AG08395 (cell line): ENCODE data around the gene FAM167B.

Source experiments
- DNase-seq: peaks from one replicate; pipeline ENCODE4 v3.0.0; 2012; ENCODE audit warnings: mixed read lengths, low spot score

Gene FAM167B

DNA sequence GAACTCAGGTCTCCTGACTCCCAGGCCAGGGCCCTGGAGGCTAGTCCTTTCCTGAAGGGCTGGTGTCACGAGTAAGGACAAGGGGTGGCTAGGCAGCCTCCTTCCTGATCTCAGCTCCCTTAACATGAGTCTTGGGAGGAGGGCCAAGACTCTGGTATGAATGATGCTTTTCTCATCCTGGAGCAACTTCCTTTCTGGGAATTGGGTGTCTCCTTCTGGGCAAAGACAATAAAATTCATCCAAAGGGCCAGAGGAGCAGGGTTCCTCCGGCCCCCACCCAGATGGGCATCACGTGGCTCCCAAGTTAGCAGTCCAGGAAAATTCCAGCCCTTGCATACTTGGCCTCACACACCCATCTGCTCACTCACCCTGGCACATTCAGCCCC lies at the start of gene FAM167B:
TSS of gene FAM167B (plus strand) at position 335 of the 386 bp plus-strand sequence. CDS start 200 bp downstream, outside the sequence.
- DNase-seq, result peak; percentile 90

DNA sequence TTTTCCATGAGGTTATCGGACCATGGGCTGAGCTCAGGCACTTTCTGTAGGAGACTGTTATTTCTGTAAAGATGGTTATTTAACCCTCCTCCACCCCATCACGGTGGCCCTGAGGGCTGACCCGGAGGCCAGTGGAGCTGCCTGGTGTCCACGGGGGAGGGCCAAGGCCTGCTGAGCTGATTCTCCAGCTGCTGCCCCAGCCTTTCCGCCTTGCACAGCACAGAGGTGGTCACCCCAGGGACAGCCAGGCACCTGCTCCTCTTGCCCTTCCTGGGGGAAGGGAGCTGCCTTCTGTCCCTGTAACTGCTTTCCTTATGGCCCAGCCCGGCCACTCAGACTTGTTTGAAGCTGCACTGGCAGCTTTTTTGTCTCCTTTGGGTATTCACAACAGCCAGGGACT lies 49.2 kb upstream of the FAM167B start:
- no peak for DNase-seq

DNA sequence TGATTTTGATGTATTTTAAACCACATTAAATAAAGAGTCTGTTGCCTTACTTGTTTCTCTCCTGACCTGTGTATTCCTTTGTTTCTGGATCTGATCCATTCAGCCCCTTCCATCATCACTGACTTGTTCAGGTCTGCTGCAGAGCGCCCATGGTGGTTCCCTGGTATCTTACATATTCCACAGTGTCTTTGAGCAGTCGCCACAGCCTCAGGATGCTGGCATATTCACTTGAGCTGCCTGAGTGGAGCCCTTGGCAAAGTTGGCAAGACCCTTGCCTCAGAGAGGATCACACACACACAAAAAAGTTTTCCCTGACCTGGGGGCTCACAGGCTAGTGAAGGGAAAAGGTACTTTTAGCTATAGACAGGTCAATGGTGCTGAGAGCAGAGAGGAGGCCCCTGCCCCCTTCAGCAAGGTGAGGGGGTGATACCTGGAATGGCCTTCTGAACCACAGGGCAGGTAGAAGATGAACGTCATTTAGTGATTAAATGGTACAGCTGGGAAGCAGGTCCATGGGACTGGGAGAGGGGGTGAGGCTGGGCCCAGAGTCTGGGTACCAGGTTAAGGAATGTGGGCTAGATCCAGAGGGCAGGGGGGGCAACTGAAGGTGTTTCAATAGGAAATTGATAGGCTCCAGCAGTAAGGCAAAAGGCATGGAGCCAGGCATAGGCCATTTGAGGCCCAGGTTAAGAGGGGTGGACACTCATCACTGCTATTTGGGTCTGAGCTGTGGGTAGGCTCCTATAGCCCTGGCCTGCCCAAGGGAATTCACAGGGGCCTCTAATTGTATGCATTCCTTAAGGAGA lies 48.6 kb upstream of the FAM167B start:
- DNase-seq, result no peak

DNA sequence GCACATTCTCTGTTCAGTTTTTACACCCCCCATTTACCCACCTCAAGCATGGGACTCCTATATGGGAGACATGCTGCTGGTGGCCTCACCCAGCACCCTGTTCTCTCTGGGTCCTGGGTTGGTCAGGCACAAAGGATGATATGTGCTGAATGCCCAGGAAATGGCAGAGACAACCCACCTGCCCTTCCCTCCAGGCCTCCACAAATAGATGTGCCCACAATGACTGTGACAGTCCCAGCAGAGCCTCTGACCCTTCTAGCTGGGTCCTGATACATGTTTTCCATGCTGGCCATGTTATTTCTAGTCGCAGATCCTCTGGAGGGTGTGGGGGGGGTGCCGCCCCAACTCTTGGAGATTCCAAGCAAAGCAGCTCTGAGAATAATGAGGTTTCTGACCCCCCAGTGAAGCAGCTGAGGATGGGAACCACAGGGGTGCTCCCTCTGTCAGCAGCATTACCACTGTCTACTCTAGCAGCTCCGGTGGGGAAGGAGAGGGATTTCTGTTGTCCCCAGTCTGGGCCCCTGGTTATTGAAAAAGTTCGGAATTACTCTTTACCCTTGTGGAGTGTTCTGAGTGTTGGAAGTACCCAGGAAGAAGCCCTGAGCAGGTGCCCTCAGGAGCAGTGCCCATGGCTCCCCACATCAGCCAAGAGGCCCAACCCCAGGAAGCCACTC lies 47.8 kb upstream of the FAM167B start:
- no peak for DNase-seq

DNA sequence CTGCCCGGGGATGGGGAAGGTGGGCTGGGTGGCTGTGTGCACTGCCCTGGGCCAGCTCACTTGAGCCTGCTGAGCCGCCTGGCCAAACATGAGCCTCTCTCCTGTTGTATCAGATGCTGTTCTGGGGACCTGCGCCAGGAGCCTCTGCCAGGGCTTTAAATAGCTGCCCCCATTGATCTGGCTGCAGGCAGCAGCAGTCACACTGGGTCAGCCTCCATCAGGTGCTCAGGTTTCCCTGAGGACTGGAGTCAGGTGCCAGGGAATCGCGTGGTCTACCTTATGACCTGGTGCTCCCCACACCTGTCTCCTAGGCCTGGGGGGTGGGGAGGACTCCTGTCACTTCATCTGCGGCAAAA lies 47.3 kb upstream of the FAM167B start:
- DNase-seq, result no peak

DNA sequence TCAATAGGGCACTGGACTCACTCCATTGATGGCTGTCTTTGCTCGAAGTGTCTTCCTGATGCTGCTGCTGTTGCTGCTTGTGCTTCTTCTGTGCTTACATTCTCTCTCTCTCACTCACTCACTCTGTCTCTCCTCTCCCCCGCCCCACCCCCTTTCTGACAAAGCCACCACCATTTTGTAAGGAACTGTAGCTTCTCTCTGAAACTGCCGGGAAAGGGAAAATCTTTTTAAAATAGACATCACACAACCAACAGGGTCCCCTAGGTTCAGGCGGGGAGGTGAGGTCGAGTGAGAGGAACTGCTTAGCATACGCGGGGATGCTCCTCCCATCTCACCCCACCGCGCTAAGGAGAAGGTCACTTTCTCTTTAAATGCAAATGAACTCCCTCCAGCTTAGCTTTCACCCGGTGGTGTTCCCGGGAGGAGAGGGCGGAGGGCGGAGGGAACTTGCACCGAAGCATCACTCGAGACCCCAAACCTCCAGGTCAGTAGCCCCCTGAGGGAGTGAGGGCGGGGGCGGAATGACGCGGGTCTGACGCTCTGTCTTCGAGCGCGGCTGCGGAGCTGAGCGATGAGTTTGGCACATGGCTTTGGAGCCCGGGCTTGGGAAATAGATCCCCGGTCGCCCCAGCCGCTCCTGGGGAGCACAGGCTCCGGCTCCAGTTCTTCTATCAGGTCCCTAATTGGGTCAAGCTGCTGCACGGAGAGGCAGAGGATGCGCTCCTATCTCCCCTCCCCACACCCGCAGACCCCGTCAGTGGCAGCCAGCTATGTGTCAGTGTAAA lies 46.6 kb upstream of the FAM167B start, which contains the start of gene CCDC28B:
TSS of gene CCDC28B (plus strand) at position 370 of the 785 bp plus-strand sequence. CDS start 1,341 bp downstream, outside the sequence.
- peak; percentile 76 for DNase-seq

DNA sequence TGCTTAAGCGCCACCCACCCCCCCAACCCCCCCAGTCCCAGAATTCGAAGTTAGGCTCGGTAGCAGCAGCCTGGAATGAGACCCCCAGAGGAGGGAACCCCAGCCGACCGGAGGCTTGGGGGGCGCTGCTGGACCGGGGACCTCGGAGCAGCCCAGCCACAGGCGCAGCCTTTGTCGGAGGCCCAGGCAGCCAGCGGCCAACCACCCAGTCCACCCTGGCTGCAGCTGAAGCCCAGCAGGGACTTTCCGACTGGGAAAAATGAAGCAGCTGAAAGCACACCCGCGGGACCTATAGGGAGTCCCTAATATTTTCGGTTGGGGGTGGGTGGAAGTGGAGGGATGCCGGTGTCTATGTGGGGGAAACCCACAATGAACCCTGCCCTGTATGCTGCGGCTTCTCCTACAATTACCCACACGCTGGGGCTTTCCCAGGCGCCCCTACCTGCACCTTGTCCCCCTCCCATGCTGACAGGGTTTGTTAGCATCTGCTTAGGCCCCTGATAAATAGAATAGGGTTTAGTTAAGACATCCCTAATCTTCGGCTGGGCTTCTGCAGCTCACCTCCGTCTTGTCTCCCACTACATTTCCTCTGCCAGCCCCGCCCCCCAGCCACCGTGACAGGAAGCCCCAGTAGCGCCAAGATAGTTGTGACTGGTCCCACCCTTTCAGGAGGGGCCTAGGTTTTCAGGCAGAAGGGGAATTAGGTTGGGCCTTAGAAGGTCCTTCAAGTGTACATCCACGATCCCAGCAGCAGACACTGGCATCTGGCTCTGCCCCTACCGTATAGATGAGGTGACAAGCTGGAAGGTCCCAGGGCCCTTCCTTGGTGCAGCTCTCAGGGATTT lies 45.8 kb upstream of the FAM167B start:
- peak; percentile 55 for DNase-seq

DNA sequence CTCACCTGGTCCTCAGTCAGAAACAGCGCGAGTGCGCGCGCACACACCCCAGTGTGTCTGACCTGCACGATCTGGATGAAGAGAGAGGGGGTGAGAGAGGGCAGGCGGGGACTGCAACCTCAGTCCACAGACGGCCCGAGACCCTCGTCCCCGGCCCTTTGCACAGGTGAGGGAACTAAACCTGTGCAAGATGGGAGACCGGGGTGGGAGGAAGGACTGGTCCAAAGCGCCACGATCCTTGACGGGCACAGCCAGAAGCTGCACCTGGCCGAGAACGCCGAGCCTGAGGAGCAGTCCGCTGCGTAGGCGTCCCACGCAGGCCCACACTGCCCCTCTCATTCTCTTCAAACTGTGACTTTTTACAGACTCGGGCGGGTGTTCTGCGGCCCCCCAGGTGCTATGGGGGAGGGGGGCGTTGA lies 42.1 kb upstream of the FAM167B start:
- DNase-seq, result no peak

DNA sequence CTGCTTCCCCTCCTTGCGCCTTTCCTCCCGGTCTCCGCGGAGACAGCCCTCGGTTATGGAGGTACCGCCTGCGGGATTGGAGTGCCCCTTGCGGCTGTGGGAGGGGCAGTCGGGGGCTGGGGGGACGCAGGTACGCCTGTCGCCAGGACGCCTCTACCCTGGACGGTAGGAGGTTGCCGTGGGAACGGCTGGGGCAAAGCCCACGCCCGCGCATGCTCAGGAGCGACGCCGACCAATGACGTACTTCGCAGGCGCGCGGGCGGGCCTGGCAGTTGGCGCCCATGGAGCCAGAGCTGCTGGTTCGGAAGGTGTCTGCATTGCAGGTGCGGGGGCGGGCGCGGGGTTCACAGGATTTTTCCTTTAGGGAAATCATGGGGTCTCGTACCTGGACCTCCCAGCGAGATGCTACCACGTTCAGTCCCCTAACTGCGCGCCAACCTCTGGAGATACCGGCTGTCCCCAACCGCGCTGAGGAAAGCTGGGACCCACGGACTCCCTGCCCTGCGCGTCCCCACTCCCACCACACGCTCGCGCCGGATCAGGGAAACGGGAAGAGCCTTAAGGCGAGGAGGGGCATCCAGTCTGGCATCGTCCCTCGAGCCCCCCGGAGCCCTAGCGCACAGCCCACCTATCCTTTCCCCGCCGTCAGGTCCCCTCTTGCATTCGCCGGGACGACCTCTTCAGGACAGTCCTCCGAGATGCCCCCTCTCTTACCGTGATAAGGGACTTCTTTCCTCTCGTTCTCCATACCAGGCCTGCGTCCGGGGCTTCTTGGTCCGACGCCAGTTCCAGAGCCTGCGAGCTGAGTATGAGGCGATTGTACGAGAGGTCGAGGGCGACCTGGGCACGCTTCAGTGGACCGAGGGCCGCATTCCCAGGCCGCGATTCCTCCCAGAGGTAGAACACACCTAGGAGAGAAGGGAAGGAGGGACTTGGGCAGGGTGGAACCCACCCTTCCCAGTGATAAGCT lies 41.3 kb upstream of the FAM167B start, which contains the start of gene IQCC:
TSS of gene IQCC (plus strand) at position 271 of the 970 bp plus-strand sequence. CDS start at position 282, 11 bp downstream.
- peak; percentile 96 for DNase-seq

DNA sequence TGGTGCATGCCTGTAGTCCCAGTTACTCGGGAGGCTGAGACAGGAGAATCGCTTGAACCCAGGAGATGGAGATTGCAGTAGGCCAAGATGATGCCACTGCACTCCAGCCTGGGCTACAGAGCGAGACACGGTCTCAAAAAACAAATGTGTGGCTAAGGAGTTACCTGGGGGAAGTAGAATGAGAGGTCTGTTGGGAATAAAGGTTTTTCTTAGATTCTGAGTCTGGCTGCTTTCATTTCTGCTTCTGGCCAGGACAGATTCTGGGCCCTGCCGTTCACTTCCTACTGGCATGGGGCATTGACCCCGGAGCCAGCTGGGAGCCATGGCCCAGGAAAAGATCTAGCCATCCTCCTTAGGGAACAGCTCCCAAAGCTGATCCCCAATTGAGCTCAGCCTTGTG lies 38.6 kb upstream of the FAM167B start:
- no peak for DNase-seq

DNA sequence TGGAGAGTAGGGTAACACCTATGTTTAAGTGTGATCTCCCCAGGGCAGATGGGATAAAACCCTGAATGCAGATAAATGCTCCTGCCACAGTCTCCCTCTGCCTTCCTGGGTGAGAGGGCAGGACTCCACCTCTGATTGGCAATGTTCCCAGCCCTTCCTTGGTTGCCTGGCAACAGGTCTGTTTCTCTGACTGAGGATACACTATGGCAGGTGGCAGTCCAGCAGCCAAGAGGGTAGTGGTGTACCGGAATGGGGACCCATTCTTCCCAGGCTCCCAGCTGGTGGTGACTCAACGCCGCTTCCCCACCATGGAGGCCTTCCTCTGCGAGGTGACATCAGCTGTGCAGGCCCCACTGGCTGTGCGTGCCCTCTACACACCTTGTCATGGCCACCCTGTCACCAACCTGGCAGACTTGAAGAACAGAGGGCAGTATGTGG lies 38.1 kb upstream of the FAM167B start, which contains the start of gene DCDC2B:
TSS of gene DCDC2B (plus strand) at position 199 of the 438 bp plus-strand sequence. CDS start at position 204, 5 bp downstream.
- DNase-seq, result no peak

DNA sequence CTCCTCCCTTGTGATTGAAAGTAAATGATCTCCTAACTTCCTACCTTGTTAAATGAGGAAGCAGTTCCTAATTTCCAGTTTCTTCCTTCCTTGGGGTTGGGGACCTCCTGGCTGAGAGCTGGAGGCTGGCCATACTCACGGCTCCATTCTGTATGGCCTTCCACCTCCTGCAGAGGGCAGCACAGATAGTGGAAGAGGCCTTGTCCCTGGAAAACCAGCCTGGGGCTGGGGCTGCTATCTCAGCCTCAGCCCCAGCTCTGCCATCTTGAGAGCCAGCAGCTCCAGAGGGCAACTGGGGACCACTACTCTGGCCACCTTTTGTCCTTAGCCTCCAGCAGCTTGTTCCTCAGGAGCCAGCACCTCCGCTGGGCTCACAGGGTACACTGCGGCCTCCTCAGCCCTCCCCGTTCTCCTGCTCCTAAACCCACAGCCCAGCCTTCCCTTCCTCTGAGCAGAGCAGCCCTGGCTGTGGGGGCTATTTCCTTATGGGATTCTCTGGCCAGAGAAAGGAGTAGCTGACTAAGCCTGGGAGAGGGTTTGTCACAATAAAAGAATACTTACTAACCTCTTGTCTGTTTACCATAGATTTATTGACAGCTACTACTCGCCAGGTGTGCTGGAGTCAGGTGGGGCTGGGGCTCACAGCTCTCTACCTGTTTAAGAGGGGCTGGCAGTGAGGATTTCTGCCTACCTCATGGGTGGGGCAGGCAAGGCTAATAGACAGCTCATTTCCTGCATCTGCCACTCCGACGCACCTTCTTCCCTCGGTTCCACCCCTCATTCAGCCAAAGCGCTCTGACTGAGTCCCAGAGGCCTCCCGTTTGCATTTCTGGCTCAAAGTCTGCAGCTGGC lies 31.2 kb upstream of the FAM167B start:
- peak; percentile 81 for DNase-seq

DNA sequence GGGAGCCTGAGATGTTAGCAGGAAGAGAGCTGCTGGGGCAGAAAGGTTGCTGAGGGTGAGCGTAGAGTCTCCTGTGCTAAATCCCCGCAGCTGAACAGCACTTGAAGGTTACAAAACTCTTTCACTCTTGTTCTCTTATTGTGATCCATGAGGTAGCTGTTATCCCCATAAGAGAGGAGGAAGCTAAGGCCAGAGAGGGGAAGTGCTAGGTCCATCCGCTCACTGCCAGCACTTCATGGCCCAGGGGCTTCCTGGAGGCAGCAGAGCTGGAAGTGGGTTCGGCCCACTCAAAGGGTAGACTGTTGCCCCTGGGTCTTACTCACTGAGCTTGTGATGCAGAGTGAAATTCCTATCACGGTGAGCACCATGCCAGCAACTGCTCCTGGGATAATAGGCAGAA lies 30.5 kb upstream of the FAM167B start:
- no peak for DNase-seq

DNA sequence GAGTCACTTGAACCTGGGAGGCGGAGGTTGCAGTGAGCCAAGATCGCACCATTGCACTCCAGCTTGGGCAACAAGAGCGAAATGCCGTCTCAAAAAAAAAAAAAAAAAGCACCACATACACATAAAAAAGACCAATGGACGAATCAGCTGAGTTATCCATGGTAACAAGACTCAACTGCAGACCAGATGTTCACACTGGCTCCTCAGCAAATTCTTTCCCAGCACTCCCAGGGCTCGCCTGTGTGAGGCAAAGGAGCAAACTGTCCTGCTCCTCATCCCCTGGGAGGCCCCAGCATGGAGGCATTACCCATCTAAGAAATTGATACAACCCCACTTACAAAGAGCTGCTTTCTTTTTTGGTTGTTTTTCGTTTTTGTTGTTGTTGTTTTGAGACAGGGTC lies 28.0 kb upstream of the FAM167B start:
- peak; percentile 58 for DNase-seq

DNA sequence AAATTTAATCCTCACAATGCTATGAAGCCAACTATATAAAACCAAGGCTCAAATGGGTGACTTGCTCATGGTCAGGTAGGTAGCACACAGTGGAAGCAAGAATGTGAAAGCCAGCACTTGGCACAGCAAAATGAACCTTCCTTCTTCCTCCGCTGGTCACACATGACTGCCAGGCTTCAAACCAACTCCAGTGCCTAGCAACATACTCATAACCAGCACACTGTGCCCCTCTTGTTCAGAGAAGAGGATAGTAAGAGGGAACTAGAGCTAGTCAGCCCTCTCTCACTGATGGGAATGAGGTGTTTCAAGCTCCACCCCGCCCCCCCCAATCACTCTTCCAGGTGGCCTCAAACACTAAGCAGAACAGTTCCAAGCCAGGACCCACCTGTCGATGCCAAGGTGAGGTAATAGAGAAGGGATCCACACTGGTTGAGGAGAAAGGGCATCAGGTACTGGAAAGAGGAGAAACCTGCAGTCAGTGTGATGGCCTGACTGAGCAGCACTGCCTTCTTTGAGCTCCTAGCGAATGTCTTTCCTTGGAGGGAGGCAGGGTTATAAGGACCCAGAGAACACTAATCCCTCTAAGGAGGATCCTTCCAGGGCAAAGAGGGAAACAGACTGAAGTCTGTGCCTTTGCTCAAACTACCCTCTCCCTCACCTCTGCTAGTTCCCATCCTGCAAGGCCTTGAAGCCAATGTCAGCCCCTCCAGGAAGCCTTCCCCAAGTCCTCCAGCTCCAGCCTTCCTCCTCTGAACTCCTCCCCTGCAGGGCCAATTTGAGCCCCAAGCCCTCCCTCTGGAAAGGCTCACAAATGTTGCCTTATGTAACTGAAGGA lies 26.1 kb upstream of the FAM167B start:
- no peak for DNase-seq

DNA sequence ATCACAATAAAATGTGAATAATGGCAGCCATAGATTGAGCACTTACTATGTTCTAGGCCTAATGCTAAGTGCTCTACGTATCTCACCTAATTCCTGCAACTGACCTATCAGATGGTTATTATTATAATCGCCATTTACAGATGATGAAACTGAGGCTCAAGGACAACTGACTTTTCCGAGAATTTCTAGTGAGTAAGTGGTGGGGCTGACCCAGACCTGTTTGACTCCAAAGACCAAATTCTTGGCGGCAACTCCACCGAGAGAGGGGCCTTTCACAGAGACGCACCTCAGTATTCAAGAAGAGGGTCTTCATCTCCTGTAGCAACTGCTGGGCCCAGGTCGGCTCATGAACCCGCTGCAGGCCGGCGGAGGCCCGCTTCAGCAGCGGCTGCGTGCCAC lies 25.4 kb upstream of the FAM167B start:
- DNase-seq, result no peak

DNA sequence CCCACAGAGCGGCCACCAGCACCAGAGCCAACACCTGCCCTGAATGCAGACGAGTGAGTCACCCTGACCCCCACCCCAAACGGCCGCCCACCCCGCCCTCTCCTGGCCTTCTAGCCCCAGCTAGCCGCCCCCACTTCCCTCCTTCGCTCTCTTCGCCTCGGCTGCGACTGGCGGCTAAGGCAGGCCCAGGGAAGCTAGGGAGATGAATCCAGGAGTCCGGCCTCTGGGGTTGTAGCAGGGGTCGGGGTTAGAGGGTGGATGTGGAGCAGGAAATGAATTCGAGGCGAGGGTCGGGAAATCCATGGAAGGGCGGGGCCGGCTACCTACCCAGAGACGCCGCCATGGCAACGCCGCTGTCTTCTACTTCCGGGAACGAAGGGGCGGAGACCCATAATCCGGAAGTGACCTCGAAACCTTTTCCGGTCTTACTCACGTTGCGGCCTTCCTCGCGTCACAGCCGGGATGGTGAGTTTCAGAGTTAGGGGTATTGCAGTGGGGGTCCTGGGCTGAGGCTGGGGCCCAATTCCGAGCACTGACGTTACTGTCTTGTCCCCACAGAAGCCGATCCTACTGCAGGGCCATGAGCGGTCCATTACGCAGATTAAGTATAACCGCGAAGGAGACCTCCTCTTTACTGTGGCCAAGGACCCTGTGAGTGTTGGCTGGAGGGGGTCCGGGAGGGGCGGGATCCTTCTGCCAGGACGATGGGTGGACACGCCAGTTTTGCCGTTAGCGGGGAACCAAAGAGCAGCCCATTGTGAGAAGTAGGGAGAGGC lies 24.9 kb upstream of the FAM167B start, which contains the start of the genes EIF3I and TMEM234:
TSS of gene EIF3I (plus strand) at position 428 of the 776 bp plus-strand sequence. CDS start at position 463, 35 bp downstream.
TSS of gene TMEM234 (minus strand) at position 374 of the 776 bp plus-strand sequence. CDS start at position 343, 31 bp downstream.
- DNase-seq, result peak; percentile 95
